Measurements from ENCODE around the gene NEU1.

NEU1 gene

DNA sequence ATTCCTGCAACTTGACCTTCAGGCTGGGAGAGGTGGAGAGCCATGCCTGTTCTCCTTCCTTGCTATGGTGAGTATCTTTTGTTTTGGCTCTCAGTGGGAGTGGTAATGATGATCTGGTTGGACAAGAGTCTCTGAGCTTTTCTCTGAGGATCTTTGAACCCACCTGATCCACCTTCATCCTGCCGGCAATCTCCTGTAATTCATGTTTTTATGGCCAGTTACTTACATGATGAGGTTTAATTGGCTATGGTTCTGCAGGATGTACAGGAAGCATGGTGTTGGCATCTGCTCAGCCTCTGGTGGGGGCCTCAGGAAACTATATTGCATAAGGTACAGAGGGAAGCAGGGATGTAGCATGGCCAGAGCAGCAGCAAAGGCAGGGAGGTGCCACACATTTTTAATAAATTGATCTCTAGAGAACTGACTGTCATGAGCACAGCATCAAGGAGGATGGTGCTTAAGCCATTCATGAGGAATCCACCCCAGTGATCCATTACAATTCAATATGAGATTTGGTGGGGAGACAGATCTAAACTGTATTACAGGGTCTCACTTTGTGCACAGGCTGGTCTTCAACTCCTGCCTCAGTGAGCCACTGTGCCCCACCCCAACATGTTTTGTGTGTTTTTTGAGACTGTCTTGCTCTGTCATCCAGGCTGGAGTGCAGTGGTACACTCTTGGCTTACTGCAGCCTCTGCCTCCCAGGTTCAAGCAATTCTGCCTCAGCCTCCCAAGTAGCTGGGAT is 25.1 kb downstream of the NEU1 start:
- TF ChIP-seq, protein P1, sequence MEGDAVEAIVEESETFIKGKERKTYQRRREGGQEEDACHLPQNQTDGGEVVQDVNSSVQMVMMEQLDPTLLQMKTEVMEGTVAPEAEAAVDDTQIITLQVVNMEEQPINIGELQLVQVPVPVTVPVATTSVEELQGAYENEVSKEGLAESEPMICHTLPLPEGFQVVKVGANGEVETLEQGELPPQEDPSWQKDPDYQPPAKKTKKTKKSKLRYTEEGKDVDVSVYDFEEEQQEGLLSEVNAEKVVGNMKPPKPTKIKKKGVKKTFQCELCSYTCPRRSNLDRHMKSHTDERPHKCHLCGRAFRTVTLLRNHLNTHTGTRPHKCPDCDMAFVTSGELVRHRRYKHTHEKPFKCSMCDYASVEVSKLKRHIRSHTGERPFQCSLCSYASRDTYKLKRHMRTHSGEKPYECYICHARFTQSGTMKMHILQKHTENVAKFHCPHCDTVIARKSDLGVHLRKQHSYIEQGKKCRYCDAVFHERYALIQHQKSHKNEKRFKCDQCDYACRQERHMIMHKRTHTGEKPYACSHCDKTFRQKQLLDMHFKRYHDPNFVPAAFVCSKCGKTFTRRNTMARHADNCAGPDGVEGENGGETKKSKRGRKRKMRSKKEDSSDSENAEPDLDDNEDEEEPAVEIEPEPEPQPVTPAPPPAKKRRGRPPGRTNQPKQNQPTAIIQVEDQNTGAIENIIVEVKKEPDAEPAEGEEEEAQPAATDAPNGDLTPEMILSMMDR (IDR thresholded peaks at IDR 0.05; ENCODE audit: low read depth, low read length, missing control alignments), result no peak
- no peak for DNase-seq (ENCODE audit: low read depth)

DNA sequence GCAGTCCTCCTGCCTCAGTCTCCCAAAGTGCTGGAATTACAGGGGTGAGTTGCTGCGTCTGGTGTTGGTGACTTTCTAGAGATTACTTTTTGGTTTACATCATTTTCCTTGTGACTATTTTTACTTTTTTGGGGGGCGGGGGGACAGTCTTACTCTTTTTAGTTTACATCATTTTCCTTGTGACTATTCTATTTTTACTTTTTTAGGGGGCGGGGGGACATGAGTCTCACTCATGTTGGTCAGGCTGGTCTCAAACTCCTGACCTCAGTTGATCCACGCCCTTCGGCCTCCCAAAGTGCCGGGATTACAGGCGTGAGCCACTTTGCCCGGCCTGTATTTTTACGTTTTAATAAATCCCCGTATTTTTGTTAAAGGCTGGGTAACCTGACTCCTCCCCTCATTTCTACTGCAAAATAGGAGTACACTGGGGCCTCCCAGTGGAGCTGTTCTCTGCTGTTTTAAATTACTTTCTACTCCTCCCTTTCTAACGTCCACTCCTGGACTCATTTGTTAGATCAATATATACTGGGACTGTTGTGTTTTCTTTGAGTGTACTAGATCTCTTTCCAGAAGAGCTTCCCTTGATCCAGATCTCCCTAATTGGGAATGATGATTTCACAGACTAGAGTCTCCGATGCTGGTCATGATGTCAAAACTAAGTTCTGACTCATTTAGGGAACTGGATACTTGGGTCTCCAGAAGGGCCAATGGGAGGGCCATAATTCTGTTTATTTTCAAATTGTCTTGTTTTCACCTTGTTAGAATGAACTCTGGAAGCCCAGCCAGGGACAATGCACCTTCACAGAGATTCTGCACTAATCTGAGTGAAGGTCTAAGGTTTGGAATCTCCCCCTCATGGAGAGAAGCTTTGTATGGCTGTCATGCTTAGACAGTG is 25.9 kb downstream of the NEU1 start:
- peak overlapping the region; percentile 96 for H3K4me3 ChIP-seq (ENCODE audit: low read depth, low read length)
- TF ChIP-seq, protein P1 (IDR thresholded peaks at IDR 0.05; ENCODE audit: low read depth, low read length, missing control alignments), result no peak
- DNase-seq (ENCODE audit: low read depth), result no peak

More for the DNA sequence above, 25.1 kb downstream of the NEU1 start:
- peak overlapping the region; percentile 96 for H3K4me3 ChIP-seq (ENCODE audit: low read depth, low read length)

DNA sequence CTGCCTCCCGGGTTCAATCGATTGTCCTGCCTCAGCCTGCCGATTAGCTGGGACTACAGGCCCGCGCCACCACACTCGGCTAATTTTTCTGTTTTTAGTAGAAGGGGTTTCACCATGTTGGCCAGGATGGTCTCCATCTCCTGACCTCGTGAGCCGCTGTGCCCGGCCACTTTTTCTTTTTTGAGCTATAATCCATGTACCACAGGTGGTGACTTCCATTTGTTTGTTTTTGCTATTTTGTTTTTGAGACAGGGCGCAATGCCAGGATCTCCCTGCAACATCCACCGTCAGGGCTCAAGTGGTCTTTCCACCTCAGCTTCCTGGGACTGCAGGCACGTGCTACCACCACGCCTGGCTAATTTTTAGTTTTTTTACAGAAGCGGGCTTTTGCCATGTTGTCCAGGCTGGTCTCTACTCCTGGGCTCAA is 26.6 kb downstream of the NEU1 start:
- TF ChIP-seq, protein P1 (IDR thresholded peaks at IDR 0.05; ENCODE audit: low read depth, low read length, missing control alignments), result no peak
- peak overlapping the region; percentile 96 for H3K4me3 ChIP-seq (ENCODE audit: low read depth, low read length)
- no peak for DNase-seq (ENCODE audit: low read depth)

DNA sequence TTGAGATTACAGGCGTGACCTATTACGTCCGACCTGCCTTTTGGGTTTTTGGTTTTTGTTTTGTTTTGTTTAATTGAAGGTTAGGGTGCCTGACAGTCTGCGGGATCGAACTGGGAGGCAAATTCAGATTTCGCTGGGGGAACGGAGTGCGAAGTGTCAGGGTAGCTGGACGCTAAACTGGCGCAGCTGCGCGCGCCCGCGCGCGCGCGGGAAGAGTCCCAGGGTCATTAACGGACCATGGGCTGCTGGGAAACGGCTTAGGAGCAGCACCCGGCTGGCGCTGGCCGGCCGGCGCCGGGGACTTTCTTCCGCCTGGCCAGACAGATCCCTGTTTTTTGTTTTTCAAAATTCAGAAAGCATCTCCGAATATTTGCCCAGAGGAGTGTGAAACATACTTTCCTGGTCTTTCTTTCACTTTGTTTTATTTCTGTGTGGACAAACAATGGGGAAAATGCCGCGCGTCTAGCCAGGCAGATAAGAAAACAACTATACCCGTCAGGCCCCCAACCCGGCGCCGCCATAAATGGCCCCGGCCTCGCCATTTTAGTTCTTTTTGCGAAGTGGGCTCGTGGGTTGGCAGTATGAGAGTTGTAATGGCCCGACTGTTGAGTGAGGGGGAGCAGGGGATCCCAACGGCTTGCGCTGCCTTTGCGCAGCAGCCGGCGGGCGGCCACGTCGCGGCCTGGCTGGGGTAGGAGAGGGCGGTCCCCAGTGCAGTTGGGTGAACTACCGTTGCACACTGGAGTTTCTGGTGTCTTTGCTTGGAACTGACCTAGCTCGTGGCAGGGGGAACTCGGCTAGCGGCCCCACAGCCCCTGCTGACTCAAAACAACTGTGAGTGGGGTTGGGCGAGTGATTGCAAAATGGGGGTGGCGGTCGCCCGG is 28.0 kb downstream of the NEU1 start:
- TF ChIP-seq, protein P1 (IDR thresholded peaks at IDR 0.05; ENCODE audit: low read depth, low read length, missing control alignments), result no peak
- DNase-seq (ENCODE audit: low read depth), result peak; percentile 67
- peak overlapping the region; percentile 96 for H3K4me3 ChIP-seq (ENCODE audit: low read depth, low read length)

DNA sequence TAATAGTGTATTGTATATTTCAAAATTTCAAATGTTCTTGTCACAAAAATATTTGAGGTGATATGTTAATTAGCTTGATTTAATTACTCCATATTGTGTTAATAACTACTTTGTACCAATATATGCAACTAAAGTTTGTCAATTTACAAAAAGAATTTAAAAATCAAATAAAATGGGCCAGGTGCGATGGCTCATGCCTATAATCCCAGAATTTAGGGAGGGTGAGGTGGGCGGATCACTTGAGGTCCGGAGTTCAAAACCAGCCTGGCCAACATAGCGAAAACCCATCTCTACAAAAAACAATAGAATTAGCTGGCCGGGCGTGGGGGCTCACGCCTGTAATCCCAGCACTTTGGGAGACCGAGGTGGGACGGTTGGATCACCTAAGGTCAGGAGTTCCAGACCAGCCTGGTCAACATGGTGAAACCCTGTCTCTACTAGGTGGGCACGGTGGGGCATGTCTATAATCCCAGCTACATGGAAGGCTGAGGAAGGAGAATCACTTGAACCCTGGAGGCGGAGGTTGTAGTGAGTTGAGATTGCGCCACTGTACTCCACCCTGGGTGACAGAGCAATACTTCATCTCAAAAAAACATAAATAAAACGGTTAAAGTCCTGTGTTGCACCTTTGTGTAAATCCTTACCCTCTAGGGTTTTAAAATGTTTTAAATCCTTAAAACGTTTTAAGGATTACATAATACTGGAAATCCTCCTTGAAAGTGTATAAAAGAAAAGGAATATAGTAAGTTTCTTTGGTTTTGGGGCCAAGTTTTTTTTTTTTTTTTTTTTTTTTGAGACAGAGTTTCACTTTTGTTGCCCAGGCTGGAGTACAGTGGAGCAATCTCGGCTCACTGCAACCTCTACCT is 31.0 kb downstream of the NEU1 start:
- TF ChIP-seq, protein P1 (IDR thresholded peaks at IDR 0.05; ENCODE audit: low read depth, low read length, missing control alignments), result no peak
- H3K4me3 ChIP-seq (ENCODE audit: low read depth, low read length), result peak overlapping the region; percentile 60; the same call in 1 of the 2 replicates
- DNase-seq (ENCODE audit: low read depth), result no peak

All from GM12864 (cell line).